WTC11 (cell line): Measurements from ENCODE around the gene RNF2. TPM values are rescaled to one million over a fixed set of nuclear protein-coding genes. Genes with fewer than 3 reads are reported as not detected.

Experiments
- ATAC-seq: fragments of 200-7000 bp; cut with Tn5 transposase; 2 replicates; pipeline ENCODE4 v1.10.0; 2021; ENCODE audit warnings: mild to moderate bottlenecking, moderate library complexity
- CTCF ChIA-PET: fragments of 300-600 bp; sonication (Branson Sonifier 250); formaldehyde crosslinking; loops from one replicate; lab custom pipeline; 2021; ENCODE audit warnings: antibody characterized with exemption; lab: Charles Lee
- POLR2A ChIA-PET: fragments of 350-600 bp; sonication (Branson Sonifier 250); formaldehyde crosslinking; loops from one replicate; lab custom pipeline; 2021; ENCODE audit warnings: antibody characterized with exemption; lab: Charles Lee
- DNase-seq: peaks from one replicate; pipeline ENCODE4 v3.0.0; 2021; ENCODE audit warnings: low spot score
- H3K27ac Mint-ChIP-seq: 2 replicates; pipeline ENCODE4 v1.8.0; 2021; ENCODE audit warnings: mixed read lengths
- H3K27me3 Mint-ChIP-seq: 2 replicates; pipeline ENCODE4 v1.8.0; 2021; ENCODE audit warnings: low read depth, mild to moderate bottlenecking, moderate library complexity, mixed read lengths
- H3K36me3 Mint-ChIP-seq: 2 replicates; pipeline ENCODE4 v1.8.0; 2021; ENCODE audit warnings: mixed read lengths
- H3K4me1 Mint-ChIP-seq: 2 replicates; pipeline ENCODE4 v1.8.0; 2022; ENCODE audit warnings: mixed read lengths
- H3K4me3 Mint-ChIP-seq: 2 replicates; pipeline ENCODE4 v1.8.0; 2021; ENCODE audit warnings: mild to moderate bottlenecking, moderate library complexity, mixed read lengths
- H3K9me3 Mint-ChIP-seq: 2 replicates; pipeline ENCODE4 v1.8.0; 2021; ENCODE audit warnings: mixed read lengths
- AFF4 ChIP-seq: sonication (generic); formaldehyde crosslinking; IDR thresholded peaks from 2 replicates; pipeline ENCODE4 v1.8.1; 2023; ENCODE audit warnings: mild to moderate bottlenecking, missing genetic modification reagents, borderline replicate concordance
- FOXK1 ChIP-seq: sonication (generic); formaldehyde crosslinking; IDR thresholded peaks from 2 replicates; pipeline ENCODE4 v1.8.0; 2022; ENCODE audit warnings: mild to moderate bottlenecking, moderate library complexity, missing genetic modification reagents
- FOXP1 ChIP-seq: sonication (generic); formaldehyde crosslinking; IDR thresholded peaks from 2 replicates; pipeline ENCODE4 v1.8.0; 2022; ENCODE audit warnings: missing genetic modification reagents, mild to moderate bottlenecking, moderate library complexity, borderline replicate concordance
- GRHL2 ChIP-seq: fragments of 250-450 bp; sonication (Bioruptor Pico); IDR thresholded peaks from 2 replicates; pipeline ENCODE4 v1.8.0; 2022; ENCODE audit warnings: mild to moderate bottlenecking, moderate library complexity; ENCODE audit not compliant: insufficient replicate concordance, severe bottlenecking
- KAT7 ChIP-seq: sonication (generic); formaldehyde crosslinking; IDR thresholded peaks from 2 replicates; pipeline ENCODE4 v1.8.1; 2023; ENCODE audit warnings: missing genetic modification reagents, mild to moderate bottlenecking, borderline replicate concordance
- MAX ChIP-seq: sonication (generic); formaldehyde crosslinking; IDR thresholded peaks from 2 replicates; pipeline ENCODE4 v1.8.0; 2022; ENCODE audit warnings: mild to moderate bottlenecking, missing genetic modification reagents
- NFYB ChIP-seq: sonication (generic); formaldehyde crosslinking; conservative IDR thresholded peaks from 2 replicates; pipeline ENCODE4 v1.8.0; 2022; ENCODE audit warnings: low read depth, missing genetic modification reagents
- NR1H2 ChIP-seq: sonication (generic); formaldehyde crosslinking; IDR thresholded peaks from 2 replicates; pipeline ENCODE4 v1.9.0; 2021; ENCODE audit warnings: mild to moderate bottlenecking, moderate library complexity, missing genetic modification reagents
- SP1 ChIP-seq: sonication (generic); formaldehyde crosslinking; conservative IDR thresholded peaks from 2 replicates; pipeline ENCODE4 v1.8.1; 2022; ENCODE audit warnings: missing genetic modification reagents
- ZMAT4 ChIP-seq: fragments of 250-450 bp; sonication (Bioruptor Pico); IDR thresholded peaks from 2 replicates; pipeline ENCODE4 v1.9.0; 2021; ENCODE audit warnings: mild to moderate bottlenecking
- ZNF416 ChIP-seq: fragments of 250-450 bp; sonication (Bioruptor Pico); IDR thresholded peaks from 2 replicates; pipeline ENCODE4 v1.9.0; 2021; ENCODE audit warnings: mild to moderate bottlenecking, inconsistent platforms
- ZNF423 ChIP-seq: fragments of 250-450 bp; sonication (Bioruptor Pico); IDR thresholded peaks from 2 replicates; pipeline ENCODE4 v2.1.2; 2022; ENCODE audit warnings: mild to moderate bottlenecking, moderate library complexity
- total RNA-seq: library from RNA; stranded (reverse); gene quantifications from 3 replicates; pipeline ENCODE4 v1.2.3, GENCODE V29; 2021
- TF ChIP-seq, protein P1 (sequence below): sonication (generic); formaldehyde crosslinking; IDR thresholded peaks from 2 replicates; pipeline ENCODE4 v1.8.0; 2022; ENCODE audit warnings: missing genetic modification reagents
- TF ChIP-seq, protein P2 (sequence below): sonication (generic); formaldehyde crosslinking; IDR thresholded peaks from 2 replicates; pipeline ENCODE4 v1.8.0; 2023; ENCODE audit warnings: missing genetic modification reagents
- TF ChIP-seq, protein P3 (sequence below): sonication (generic); formaldehyde crosslinking; IDR thresholded peaks from 2 replicates; pipeline ENCODE4 v1.8.1; 2023; ENCODE audit warnings: mild to moderate bottlenecking, moderate library complexity, missing genetic modification reagents
- TF ChIP-seq, protein P4 (sequence below): sonication (generic); formaldehyde crosslinking; IDR thresholded peaks from 2 replicates; pipeline ENCODE4 v1.8.1; 2022; ENCODE audit warnings: missing genetic modification reagents, borderline replicate concordance
- TF ChIP-seq, protein P5 (sequence below): sonication (generic); formaldehyde crosslinking; IDR thresholded peaks from 2 replicates; pipeline ENCODE4 v1.8.0; 2022; ENCODE audit warnings: mild to moderate bottlenecking, missing genetic modification reagents

RNF2 gene
- total RNA-seq, 1 experiment from 2014 or later = 37.3 TPM

GRCh38 chr1:185087746-185088145, 42.4 kb downstream of the RNF2 start:
- H3K27ac Mint-ChIP-seq = no peak overlapping the region; the same call in 1 of the 2 replicates
- ATAC-seq (no peak), DNase-seq (no peak)
- peaks cover 8% of the 10 kb centered on the region for H3K9me3 Mint-ChIP-seq
- H3K4me3 Mint-ChIP-seq = no peak overlapping the region
- no peak for TF ChIP-seq GRHL2 (CRISPR knock-in tag)
- TF ChIP-seq, protein P1, sequence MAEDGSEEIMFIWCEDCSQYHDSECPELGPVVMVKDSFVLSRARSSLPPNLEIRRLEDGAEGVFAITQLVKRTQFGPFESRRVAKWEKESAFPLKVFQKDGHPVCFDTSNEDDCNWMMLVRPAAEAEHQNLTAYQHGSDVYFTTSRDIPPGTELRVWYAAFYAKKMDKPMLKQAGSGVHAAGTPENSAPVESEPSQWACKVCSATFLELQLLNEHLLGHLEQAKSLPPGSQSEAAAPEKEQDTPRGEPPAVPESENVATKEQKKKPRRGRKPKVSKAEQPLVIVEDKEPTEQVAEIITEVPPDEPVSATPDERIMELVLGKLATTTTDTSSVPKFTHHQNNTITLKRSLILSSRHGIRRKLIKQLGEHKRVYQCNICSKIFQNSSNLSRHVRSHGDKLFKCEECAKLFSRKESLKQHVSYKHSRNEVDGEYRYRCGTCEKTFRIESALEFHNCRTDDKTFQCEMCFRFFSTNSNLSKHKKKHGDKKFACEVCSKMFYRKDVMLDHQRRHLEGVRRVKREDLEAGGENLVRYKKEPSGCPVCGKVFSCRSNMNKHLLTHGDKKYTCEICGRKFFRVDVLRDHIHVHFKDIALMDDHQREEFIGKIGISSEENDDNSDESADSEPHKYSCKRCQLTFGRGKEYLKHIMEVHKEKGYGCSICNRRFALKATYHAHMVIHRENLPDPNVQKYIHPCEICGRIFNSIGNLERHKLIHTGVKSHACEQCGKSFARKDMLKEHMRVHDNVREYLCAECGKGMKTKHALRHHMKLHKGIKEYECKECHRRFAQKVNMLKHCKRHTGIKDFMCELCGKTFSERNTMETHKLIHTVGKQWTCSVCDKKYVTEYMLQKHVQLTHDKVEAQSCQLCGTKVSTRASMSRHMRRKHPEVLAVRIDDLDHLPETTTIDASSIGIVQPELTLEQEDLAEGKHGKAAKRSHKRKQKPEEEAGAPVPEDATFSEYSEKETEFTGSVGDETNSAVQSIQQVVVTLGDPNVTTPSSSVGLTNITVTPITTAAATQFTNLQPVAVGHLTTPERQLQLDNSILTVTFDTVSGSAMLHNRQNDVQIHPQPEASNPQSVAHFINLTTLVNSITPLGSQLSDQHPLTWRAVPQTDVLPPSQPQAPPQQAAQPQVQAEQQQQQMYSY = no peak
- TF ChIP-seq, protein P2, sequence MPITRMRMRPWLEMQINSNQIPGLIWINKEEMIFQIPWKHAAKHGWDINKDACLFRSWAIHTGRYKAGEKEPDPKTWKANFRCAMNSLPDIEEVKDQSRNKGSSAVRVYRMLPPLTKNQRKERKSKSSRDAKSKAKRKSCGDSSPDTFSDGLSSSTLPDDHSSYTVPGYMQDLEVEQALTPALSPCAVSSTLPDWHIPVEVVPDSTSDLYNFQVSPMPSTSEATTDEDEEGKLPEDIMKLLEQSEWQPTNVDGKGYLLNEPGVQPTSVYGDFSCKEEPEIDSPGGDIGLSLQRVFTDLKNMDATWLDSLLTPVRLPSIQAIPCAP (CRISPR knock-in tag) = no peak
- no peak for TF ChIP-seq ZNF423 (CRISPR knock-in tag)
- TF ChIP-seq, protein P3, sequence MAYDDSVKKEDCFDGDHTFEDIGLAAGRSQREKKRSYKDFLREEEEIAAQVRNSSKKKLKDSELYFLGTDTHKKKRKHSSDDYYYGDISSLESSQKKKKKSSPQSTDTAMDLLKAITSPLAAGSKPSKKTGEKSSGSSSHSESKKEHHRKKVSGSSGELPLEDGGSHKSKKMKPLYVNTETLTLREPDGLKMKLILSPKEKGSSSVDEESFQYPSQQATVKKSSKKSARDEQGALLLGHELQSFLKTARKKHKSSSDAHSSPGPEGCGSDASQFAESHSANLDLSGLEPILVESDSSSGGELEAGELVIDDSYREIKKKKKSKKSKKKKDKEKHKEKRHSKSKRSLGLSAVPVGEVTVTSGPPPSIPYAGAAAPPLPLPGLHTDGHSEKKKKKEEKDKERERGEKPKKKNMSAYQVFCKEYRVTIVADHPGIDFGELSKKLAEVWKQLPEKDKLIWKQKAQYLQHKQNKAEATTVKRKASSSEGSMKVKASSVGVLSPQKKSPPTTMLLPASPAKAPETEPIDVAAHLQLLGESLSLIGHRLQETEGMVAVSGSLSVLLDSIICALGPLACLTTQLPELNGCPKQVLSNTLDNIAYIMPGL = no peak
- TF ChIP-seq NR1H2 (CRISPR knock-in tag) = no peak
- no peak for TF ChIP-seq FOXK1 (CRISPR knock-in tag)
- TF ChIP-seq SP1 (CRISPR knock-in tag) = no peak
- no peak for TF ChIP-seq KAT7 (CRISPR knock-in tag)
- TF ChIP-seq FOXP1 (CRISPR knock-in tag) = no peak
- no peak for TF ChIP-seq ZMAT4 (CRISPR knock-in tag)
- no peak for TF ChIP-seq ZNF416 (CRISPR knock-in tag)
- TF ChIP-seq NFYB (CRISPR knock-in tag) = no peak
- TF ChIP-seq MAX (CRISPR knock-in tag) = no peak
- TF ChIP-seq, protein P4, sequence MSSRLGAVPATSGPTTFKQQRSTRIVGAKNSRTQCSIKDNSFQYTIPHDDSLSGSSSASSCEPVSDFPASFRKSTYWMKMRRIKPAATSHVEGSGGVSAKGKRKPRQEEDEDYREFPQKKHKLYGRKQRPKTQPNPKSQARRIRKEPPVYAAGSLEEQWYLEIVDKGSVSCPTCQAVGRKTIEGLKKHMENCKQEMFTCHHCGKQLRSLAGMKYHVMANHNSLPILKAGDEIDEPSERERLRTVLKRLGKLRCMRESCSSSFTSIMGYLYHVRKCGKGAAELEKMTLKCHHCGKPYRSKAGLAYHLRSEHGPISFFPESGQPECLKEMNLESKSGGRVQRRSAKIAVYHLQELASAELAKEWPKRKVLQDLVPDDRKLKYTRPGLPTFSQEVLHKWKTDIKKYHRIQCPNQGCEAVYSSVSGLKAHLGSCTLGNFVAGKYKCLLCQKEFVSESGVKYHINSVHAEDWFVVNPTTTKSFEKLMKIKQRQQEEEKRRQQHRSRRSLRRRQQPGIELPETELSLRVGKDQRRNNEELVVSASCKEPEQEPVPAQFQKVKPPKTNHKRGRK (CRISPR knock-in tag) = no peak
- peaks cover 38% of the 10 kb centered on the region for H3K36me3 Mint-ChIP-seq
- ChIA-PET POLR2A (no interaction called here), CTCF (no interaction called here)
- no peaks in the 10 kb centered on the region for H3K27me3 Mint-ChIP-seq
- peaks cover 33% of the 10 kb centered on the region for H3K4me1 Mint-ChIP-seq

- ChIA-PET POLR2A (no interaction called here), CTCF (interaction anchor here (0.6 kb wide), 1 partner anchor 126 kb away, joined by 3 read pairs; no protein-coding TSS in a partner anchor)
- TF ChIP-seq AFF4 (CRISPR knock-in tag) = no peak
- TF ChIP-seq, protein P5, sequence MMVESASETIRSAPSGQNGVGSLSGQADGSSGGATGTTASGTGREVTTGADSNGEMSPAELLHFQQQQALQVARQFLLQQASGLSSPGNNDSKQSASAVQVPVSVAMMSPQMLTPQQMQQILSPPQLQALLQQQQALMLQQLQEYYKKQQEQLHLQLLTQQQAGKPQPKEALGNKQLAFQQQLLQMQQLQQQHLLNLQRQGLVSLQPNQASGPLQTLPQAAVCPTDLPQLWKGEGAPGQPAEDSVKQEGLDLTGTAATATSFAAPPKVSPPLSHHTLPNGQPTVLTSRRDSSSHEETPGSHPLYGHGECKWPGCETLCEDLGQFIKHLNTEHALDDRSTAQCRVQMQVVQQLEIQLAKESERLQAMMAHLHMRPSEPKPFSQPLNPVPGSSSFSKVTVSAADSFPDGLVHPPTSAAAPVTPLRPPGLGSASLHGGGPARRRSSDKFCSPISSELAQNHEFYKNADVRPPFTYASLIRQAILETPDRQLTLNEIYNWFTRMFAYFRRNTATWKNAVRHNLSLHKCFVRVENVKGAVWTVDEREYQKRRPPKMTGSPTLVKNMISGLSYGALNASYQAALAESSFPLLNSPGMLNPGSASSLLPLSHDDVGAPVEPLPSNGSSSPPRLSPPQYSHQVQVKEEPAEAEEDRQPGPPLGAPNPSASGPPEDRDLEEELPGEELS (CRISPR knock-in tag) = no peak
These were observed 46.1 kb downstream of the RNF2 start for GRCh38 chr1:185091480-185091879.

More at GRCh38 chr1:185091480-185091879, 46.1 kb downstream of the RNF2 start:
- H3K27me3 Mint-ChIP-seq = no peaks in the 10 kb centered on the region
- DNase-seq (no peak), ATAC-seq (no peak)
- peaks cover 8% of the 10 kb centered on the region for H3K9me3 Mint-ChIP-seq
- H3K36me3 Mint-ChIP-seq = peaks cover 59% of the 10 kb centered on the region
- H3K27ac Mint-ChIP-seq = no peak overlapping the region
- peaks cover 8% of the 10 kb centered on the region for H3K4me1 Mint-ChIP-seq
- no peak overlapping the region for H3K4me3 Mint-ChIP-seq
